M059J (cell line): ENCODE results near the gene ABCB1. TPM values are rescaled to one million over a fixed set of nuclear protein-coding genes. Genes with fewer than 3 reads are reported as not detected.
A peak's percentile ranks its signal among the peaks of the same experiment; 100 is the strongest.

Source experiments
- DNase-seq: peaks from one replicate; pipeline ENCODE4 v3.0.0-alpha.2; 2012; ENCODE audit warnings: low read depth
- total RNA-seq: library from RNA; depleted of rRNA; stranded (reverse); fragments of >200 nt; shearing (Covaris generic); gene quantifications from 2 replicates; pipeline ENCODE4 v1.2.3, GENCODE V29; 2014; rRNA removed

The ABCB1 gene
- total RNA-seq: 5.3 and 5.6 TPM in 2 replicates

- peak; percentile 53 for DNase-seq
These were observed at the start of gene ABCB1 for GRCh38 chr7:87600130-87601124. Gene ABCB1 (minus strand): TSS chr7:87600884. CDS start chr7:87600184, 700 bp downstream.

DNA sequence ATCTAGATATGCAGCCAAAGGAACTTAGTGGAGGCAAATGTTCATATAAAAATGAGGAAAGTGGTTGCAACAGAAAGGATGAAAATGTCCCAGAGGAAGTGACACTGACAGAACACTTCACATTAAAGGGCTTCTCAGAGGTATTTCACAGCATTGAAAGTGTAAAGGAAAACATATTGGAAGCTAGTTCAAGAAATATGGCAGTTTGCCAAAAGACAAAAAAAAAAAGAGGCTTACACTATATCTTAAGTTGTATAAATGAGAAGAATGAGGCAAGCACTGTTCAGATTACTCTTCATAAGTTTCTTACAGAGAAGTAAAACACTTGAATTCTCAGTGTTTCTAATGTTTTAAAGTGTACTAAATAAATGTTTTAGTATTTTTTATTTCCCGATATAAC lies 47.6 kb upstream of the ABCB1 start:
- DNase-seq: peak; percentile 6

GRCh38 chr7:87645446-87645845 lies 44.8 kb upstream of the ABCB1 start:
- DNase-seq: no peak

GRCh38 chr7:87635921-87636320 lies 35.2 kb upstream of the ABCB1 start:
- no peak for DNase-seq

- DNase-seq: peak; percentile 54
These were observed 28.3 kb upstream of the ABCB1 start for GRCh38 chr7:87628780-87629569.

DNA sequence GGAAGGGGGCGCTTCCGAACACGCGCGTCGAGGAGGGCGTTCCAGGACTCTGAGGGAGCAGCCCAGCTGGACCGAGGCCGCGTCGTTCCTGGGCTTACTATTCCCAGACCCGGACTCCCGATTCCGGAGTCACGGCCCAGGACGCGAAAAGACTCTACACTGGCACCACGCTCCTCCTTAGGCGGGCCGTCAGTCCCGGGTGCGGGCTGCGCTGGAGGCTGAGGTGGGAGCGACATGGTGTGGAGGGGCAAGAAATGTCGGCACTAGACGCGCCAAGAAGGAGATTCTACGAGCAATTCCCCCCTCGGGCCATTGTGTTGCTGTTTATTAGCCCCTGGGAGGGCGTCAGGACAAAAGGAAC lies 26.9 kb upstream of the ABCB1 start:
- DNase-seq: no peak

DNA sequence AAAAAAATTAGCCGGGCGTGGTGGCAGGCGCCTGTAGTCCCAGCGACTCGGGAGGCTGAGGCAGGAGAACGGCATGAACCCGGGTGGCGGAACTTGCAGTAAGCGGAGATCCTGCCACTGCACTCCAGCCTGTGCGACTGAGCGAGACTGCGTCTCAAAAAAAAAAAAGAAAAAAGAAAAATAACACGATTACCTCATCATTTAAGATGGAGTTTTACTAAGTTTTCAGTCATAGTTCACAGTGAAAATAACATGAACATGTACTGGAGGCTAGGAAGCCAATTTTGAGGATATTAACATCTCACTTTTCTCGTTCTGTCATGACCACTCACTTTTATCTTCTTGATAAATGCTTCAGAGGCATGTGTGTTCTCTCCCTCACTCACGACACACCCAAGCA lies 24.4 kb upstream of the ABCB1 start:
- no peak for DNase-seq

- no peak for DNase-seq
These were observed 23.9 kb upstream of the ABCB1 start for GRCh38 chr7:87624628-87625027.

- DNase-seq: no peak
These were observed 14.5 kb upstream of the ABCB1 start for GRCh38 chr7:87615197-87615596.

- DNase-seq: peak; percentile 32
These were observed 9.2 kb upstream of the ABCB1 start for GRCh38 chr7:87609916-87610315.

DNA sequence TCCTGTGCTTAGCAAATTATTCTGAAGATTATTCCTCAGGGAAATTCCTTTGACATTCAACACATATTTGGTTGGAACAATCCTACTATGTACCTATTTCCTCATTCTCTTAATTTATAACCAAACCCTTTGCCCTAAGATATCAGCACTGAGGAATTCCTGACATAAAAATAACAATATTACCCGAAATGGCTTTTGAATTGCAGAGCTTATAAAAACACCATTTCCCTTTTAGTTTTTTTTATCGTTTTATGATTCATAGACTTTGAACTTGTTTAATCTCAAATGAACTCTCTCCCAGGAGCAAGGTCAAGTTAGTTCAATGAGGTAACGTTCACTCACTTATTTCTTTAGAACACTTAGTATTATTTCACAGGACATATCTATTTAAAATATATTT lies 7.7 kb upstream of the ABCB1 start:
- DNase-seq: peak; percentile 20

DNA sequence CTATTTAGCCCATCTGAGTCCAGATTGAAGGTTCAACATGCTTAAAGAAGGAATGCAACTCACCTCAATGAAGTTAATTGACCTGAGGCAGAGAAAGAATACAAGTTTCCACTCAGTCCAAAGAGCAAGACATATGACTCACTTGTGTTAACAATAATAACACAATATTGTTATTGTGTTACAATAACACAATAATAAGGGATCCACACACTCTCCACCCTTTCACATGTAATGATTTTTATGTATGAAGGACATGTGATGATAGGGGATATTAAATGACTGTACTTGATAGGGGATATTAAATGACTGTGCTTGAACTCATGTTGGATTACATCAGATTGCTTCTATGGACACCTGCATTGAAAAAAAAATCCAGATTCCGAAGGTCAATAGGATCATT lies 3.6 kb upstream of the ABCB1 start:
- no peak for DNase-seq

GRCh38 chr7:87599336-87599735 lies 1.3 kb downstream of the ABCB1 start:
- DNase-seq: no peak

GRCh38 chr7:87598234-87599009 lies 2.3 kb downstream of the ABCB1 start:
- no peak for DNase-seq

DNA sequence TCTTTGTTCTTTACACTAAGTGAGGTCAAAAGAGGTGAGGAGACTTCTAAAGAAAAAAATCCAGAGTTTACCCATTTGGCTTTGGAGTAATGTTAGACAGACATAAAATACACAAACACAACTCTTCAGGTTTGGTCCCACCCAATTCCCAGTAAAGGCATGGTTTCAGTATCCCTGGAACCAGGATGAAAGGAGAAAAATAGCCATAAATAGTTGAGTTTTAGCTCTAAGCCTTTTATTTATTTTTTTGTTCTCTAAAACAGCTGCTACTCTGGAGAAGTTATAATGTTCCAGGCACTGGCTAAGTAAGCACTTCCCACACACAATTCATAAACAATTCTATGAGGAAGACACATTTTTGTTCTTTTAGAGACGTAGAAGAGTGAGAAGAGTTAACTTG lies 4.0 kb downstream of the ABCB1 start:
- no peak for DNase-seq

DNA sequence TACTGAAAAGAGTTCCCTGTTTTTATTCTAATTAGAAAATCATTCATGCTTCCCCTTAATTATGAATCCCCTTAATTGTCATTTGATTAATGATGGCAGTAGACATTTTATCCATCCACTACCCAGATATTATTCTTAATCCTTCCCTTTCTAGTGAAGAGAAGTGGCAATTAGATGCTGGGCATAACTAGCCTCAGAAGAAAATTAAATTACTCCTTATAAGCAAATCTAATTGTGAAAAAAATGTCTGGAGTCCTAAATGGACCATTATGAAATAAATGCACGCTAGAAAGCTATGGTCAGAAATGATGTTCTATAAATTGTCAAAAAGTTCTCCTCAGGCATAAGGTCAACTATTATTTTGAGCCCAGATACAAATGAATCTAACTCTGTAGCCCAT lies 4.5 kb downstream of the ABCB1 start:
- DNase-seq: no peak

GRCh38 chr7:87592300-87592699 lies 8.4 kb downstream of the ABCB1 start:
- no peak for DNase-seq

- DNase-seq: no peak
These were observed 9.5 kb downstream of the ABCB1 start for GRCh38 chr7:87591211-87591610.

DNA sequence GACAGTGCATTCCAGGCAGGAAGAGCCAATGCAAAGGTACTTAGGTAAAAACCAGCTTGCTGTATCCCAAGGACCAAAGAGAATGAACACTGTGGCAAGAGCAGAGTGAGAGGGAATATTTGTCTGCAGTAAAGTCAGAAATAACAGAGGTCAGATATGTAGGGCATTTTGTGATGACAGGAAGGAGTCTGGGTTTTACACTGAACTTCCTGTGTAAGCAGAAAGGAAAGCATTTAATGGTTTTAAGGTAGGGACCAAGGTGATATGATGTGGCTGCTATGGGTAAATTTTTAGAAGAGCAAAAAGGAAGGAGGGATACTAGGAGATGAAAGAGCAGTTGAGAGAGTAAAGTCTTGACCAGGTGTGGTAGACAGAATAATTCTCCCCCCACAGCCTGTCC lies 10.1 kb downstream of the ABCB1 start:
- no peak for DNase-seq

- no peak for DNase-seq
These were observed 11.1 kb downstream of the ABCB1 start for GRCh38 chr7:87589631-87590030.

DNA sequence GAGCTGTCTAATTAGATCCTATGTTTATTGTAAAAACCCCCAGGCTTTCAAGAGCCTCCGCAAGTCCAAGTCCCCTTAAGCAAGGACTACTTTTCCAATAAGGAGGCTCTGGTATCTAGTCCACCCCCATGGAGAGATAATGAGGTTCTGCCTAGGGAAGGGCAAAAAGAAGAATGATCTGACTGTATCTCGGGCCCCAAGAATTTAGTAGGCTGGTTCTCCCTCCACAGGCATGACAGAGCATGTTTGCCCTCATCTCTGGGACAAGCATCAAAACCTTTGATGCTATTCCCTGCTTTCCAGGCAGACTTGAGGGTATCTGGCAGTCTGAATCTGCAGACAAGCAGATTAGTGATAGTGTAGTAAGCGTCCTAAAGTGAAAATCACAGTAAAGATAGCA lies 19.0 kb downstream of the ABCB1 start:
- no peak for DNase-seq

DNA sequence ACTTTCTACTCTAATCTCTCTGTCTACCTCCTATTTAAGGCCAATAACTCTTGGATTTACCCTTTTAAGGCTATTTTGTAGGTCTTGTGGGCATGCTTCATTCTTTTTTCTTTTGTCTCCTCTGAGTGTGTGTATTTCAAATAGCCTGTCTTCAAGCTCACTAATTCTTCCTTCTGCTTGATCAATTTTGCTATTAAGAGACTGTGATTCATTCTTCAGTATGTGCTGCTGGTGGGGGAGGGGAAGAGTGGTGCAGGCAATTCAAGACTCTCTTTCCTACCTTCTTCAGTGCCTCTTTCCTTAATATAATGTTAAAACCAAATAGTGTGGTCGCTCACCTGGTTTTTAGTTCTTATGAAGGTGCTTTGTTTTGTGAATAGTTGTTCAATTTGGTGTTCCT lies 20.0 kb downstream of the ABCB1 start:
- no peak for DNase-seq
